Measurements from ENCODE around the gene CCDC69. TPM values are rescaled to one million over a fixed set of nuclear protein-coding genes. Genes with fewer than 3 reads are reported as not detected.
A peak's percentile ranks its signal among the peaks of the same experiment; 100 is the strongest.

The CCDC69 gene
- total RNA-seq, 1 experiment from 2014 or later = 5.1 TPM

- Histone ChIP-seq H3K9me3 (no peaks in the 10 kb centered on the region), H3K4me1 (no peaks in the 10 kb centered on the region), H3K36me3 (ENCODE audit: control insufficient read depth, insufficient read depth, low read length) (no peaks in the 10 kb centered on the region), H3K27me3 (replicated peaks; ENCODE audit: control insufficient read depth, insufficient read depth, low read length) (no peaks in the 10 kb centered on the region), H3K4me3 (ENCODE audit: low read depth, low read length) (no peak overlapping the region)
- no peak overlapping the region for H3K27ac Mint-ChIP-seq (ENCODE audit: unreplicated experiment)
- H3K36me3 Mint-ChIP-seq (ENCODE audit: insufficient read depth, unreplicated experiment) = no peaks in the 10 kb centered on the region
- no peaks in the 10 kb centered on the region for H3K9me3 Mint-ChIP-seq (ENCODE audit: unreplicated experiment)
- intact Hi-C loops (cut with micrococcal nuclease; ENCODE audit: unreplicated experiment) = no loop called here
- H3K4me1 Mint-ChIP-seq (ENCODE audit: low read depth, unreplicated experiment) = no peaks in the 10 kb centered on the region
- no peak for TF ChIP-seq CTCF (IDR thresholded peaks at IDR 0.05; ENCODE audit: insufficient read depth in 1 of 2, low read depth in 1 of 2, low read length in 1 of 2, severe bottlenecking in 1 of 2, unreplicated experiment in 1 of 2)
- POLR2A ChIA-PET = interaction anchor here (0.6 kb wide), 1 partner anchor 17 kb away, joined by 3 read pairs; no protein-coding TSS in a partner anchor
- no peak overlapping the region for H3K4me3 Mint-ChIP-seq (ENCODE audit: unreplicated experiment)
- CTCF ChIA-PET = interaction anchor here (0.7 kb wide), 1 partner anchor 768 kb away, joined by 4 read pairs; no protein-coding TSS in a partner anchor
- DNase-seq = peak in 1 of 2 experiments; percentile 14
- no TSS peak for BruUV-seq (replicated peaks)
- H3K27me3 Mint-ChIP-seq (ENCODE audit: insufficient read depth, unreplicated experiment) = no peaks in the 10 kb centered on the region
These were observed 19.8 kb downstream of the CCDC69 start for GRCh38 chr5:151204051-151204450.

- H3K4me3 Mint-ChIP-seq (ENCODE audit: unreplicated experiment) = no peak overlapping the region
- CTCF ChIA-PET = interaction anchor here (0.5 to 1.2 kb wide), 2 partner anchors 32 to 50 kb away, joined by 4 read pairs; partner anchors contain the start of gene GM2A
- Histone ChIP-seq H3K27me3 (replicated peaks; ENCODE audit: control insufficient read depth, insufficient read depth, low read length) (no peaks in the 10 kb centered on the region), H3K9me3 (no peaks in the 10 kb centered on the region), H3K4me3 (ENCODE audit: low read depth, low read length) (no peak overlapping the region), H3K4me1 (no peaks in the 10 kb centered on the region), H3K36me3 (ENCODE audit: control insufficient read depth, insufficient read depth, low read length) (no peaks in the 10 kb centered on the region)
- H3K9me3 Mint-ChIP-seq (ENCODE audit: unreplicated experiment) = no peaks in the 10 kb centered on the region
- no peaks in the 10 kb centered on the region for H3K36me3 Mint-ChIP-seq (ENCODE audit: insufficient read depth, unreplicated experiment)
- no peak overlapping the region for H3K27ac Mint-ChIP-seq (ENCODE audit: unreplicated experiment)
- POLR2A ChIA-PET = interaction anchor here (0.9 kb wide), 1 partner anchor 50 kb away, joined by 4 read pairs; the partner anchor contains the start of gene GM2A
- intact Hi-C loops (cut with micrococcal nuclease; ENCODE audit: unreplicated experiment) = no loop called here
- peak in 1 of 2 experiments; percentile 9 for DNase-seq
- no TSS peak for BruUV-seq (replicated peaks)
- no peak for TF ChIP-seq CTCF (IDR thresholded peaks at IDR 0.05; ENCODE audit: insufficient read depth in 1 of 2, low read depth in 1 of 2, low read length in 1 of 2, severe bottlenecking in 1 of 2, unreplicated experiment in 1 of 2)
- no peaks in the 10 kb centered on the region for H3K27me3 Mint-ChIP-seq (ENCODE audit: insufficient read depth, unreplicated experiment)
- no peaks in the 10 kb centered on the region for H3K4me1 Mint-ChIP-seq (ENCODE audit: low read depth, unreplicated experiment)
These were observed 21.3 kb downstream of the CCDC69 start for GRCh38 chr5:151202381-151203139.

- Mint-ChIP-seq H3K27ac (ENCODE audit: unreplicated experiment) (no peak overlapping the region), H3K9me3 (ENCODE audit: unreplicated experiment) (no peaks in the 10 kb centered on the region), H3K27me3 (ENCODE audit: insufficient read depth, unreplicated experiment) (no peaks in the 10 kb centered on the region), H3K4me3 (ENCODE audit: unreplicated experiment) (no peak overlapping the region), H3K36me3 (ENCODE audit: insufficient read depth, unreplicated experiment) (no peaks in the 10 kb centered on the region), H3K4me1 (ENCODE audit: low read depth, unreplicated experiment) (no peaks in the 10 kb centered on the region)
- ChIA-PET POLR2A (no interaction called here), CTCF (no interaction called here)
- no peak for TF ChIP-seq CTCF (IDR thresholded peaks at IDR 0.05; ENCODE audit: insufficient read depth in 1 of 2, low read depth in 1 of 2, low read length in 1 of 2, severe bottlenecking in 1 of 2, unreplicated experiment in 1 of 2)
- Histone ChIP-seq H3K27me3 (replicated peaks; ENCODE audit: control insufficient read depth, insufficient read depth, low read length) (no peaks in the 10 kb centered on the region), H3K4me1 (no peaks in the 10 kb centered on the region), H3K9me3 (no peaks in the 10 kb centered on the region), H3K4me3 (ENCODE audit: low read depth, low read length) (no peak overlapping the region), H3K36me3 (ENCODE audit: control insufficient read depth, insufficient read depth, low read length) (no peaks in the 10 kb centered on the region)
- peak in 1 of 2 experiments; percentile 7 for DNase-seq
- intact Hi-C loops (cut with micrococcal nuclease; ENCODE audit: unreplicated experiment) = no loop called here
- BruUV-seq (replicated peaks) = no TSS peak
These were observed 22.8 kb downstream of the CCDC69 start for GRCh38 chr5:151200913-151201595.
